ENCODE measurements around the gene GALNT6.

DNA sequence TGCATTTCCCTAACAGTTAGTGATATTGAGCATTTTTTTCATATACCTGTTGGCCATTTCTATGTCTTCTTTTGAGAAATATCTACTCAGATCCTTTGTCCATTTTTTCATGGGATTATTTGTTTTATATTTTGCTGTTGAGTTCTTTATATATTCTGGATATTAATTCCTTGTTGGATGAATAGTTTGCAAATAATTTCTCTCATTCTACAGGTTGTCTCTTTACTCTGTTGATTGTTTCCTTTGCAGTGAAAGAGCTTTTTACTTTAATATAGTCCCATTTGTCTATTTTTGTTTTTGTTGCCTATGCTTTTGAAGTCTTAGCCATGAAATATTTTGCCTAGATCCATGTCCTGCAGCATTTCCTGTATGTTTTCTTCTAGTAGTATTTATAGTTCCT lies 21.9 kb upstream of the GALNT6 start:
- TF ChIP-seq, protein P1, sequence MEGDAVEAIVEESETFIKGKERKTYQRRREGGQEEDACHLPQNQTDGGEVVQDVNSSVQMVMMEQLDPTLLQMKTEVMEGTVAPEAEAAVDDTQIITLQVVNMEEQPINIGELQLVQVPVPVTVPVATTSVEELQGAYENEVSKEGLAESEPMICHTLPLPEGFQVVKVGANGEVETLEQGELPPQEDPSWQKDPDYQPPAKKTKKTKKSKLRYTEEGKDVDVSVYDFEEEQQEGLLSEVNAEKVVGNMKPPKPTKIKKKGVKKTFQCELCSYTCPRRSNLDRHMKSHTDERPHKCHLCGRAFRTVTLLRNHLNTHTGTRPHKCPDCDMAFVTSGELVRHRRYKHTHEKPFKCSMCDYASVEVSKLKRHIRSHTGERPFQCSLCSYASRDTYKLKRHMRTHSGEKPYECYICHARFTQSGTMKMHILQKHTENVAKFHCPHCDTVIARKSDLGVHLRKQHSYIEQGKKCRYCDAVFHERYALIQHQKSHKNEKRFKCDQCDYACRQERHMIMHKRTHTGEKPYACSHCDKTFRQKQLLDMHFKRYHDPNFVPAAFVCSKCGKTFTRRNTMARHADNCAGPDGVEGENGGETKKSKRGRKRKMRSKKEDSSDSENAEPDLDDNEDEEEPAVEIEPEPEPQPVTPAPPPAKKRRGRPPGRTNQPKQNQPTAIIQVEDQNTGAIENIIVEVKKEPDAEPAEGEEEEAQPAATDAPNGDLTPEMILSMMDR (IDR thresholded peaks at IDR 0.05 in 8 of 11, conservative IDR thresholded peaks at IDR 0.05 in 3 of 11), result no peak
- no peak for TF ChIP-seq POLR2A (IDR thresholded peaks at IDR 0.05)
